Activated CD4-positive, alpha-beta T cell treated with anti-CD3 and anti-CD28 coated beads, Interleukin-2, Interleukin-6, amounts not matched to agents 100 ng/mL and 50 ng/mL, durations not matched to agents 16 hours and 8 hours (primary cell): Measurements from ENCODE around the gene GLRX3.

Experiments
- DNase-seq: peaks from one replicate; pipeline ENCODE4 v3.0.0-alpha.2; 2020

GLRX3 gene

GRCh38 chr10:130213286-130214080 is 77.3 kb downstream of the GLRX3 start:
- DNase-seq: no peak

- DNase-seq: no peak
These were observed 78.2 kb downstream of the GLRX3 start for GRCh38 chr10:130214431-130214830.

- no peak for DNase-seq
These were observed 79.2 kb downstream of the GLRX3 start for GRCh38 chr10:130215151-130215930.

GRCh38 chr10:130215931-130216231 is 79.7 kb downstream of the GLRX3 start:
- no peak for DNase-seq

DNA sequence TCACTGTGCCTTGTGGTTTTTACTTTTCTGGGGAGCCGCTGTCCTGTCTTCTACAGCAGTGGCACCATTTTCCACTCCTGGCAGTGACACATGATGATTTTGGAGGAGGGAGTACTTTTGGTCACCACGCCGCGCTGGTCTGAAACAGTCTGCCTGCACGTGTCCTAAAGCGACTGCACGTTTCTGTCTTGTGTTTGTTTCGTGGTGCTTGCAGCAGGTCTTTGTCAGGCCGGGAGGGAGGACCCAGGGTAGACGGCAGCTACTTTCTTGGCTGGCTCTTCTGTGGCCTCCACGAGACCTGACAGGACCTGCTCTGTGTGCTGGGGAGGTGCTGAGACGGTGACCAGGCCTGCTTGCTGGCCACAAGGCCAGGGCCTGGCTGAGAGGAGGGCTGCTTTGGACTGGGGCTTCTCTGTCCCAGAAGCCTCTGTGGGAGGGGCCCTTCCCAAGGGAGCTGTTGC is 82.0 kb downstream of the GLRX3 start:
- no peak for DNase-seq

GRCh38 chr10:130218936-130219335 is 82.7 kb downstream of the GLRX3 start:
- no peak for DNase-seq

DNA sequence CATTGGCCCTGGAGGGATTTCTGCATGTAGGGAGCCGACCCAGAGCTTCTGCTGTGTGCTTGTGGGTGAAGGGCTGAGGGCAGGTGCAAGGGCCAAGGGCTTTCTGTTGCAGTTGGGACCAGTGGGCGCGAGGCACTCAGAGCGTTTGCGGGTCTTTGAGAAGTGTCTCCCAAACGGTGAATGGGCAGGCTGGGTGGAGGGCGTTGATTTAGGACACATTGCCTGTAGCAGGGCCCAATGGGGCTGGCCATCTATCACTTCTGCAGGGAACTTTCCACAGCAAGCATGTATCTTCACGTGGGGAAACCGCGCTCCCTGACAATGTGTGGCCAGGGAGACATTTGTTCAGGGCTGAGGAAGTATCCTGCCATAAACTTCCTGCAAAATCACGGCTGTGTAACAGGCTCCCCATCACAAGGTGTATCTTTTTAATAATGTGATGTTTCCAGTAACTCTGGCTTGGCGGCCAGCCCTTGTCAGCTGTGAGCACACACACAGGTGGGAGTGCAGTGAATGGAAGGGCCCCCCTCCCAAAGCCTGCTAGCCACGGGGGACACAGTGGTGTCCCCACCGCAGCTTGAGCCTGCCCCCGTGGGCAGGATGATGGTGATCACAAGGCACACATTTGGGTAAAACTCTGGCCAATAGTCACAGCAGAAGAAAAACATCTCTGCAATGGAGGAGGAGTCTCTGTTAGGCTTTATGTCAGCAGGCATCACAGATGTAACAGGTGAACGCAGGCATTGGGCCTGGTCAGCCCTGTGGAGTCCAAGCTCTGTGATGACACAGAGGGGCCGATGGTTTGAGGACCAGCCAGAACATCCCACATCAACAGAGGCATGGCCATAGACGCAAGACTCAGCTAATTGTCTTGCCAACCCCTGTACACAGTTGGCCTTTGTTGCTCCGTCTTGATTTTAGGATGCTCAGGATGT is 84.3 kb downstream of the GLRX3 start:
- DNase-seq: no peak

DNA sequence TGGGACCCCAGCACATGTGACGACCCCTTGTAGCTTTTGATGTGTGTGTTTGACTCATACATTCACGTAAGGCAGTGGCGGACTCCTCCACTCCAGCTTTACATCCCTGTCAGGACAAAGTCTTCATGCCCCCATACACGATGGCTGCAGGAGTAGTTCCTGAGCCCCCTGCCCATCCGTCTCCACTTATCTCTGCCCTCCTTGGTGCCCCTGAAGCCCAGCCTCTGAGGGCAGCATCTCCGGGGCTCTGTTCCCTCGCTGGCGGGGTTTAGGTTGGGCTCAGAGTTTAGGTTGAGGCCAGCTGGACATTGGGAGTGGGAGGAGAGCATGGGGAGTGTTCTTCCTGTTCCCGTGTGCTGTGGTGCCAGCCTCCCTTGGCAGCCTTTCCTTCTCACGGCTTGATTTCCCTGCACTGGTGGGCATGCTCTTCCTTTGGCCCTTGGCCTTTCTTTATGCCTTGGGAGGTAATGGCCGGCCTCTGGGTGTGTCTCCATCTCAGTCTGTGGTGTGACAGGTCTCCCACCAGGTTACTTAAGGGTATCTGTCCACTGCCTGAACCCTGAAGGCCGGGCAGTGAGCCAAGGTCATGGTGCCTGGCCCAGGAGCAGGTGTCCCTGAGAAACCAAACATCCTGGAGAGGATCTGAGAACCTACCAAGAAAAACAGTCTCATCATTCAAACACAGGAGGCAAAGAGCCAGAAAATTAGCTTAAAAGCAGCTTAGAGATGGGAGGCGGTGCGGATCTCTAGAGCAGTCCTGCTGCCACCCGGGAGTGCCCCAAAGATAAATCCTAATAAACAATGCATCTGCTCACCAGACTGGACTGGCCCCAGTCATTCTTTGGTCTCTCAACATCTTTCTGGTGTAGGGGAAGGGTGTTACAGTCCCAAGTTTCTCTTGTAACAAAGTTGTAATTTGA is 85.5 kb downstream of the GLRX3 start:
- DNase-seq: no peak

- DNase-seq: no peak
These were observed 86.2 kb downstream of the GLRX3 start for GRCh38 chr10:130222381-130222780.

DNA sequence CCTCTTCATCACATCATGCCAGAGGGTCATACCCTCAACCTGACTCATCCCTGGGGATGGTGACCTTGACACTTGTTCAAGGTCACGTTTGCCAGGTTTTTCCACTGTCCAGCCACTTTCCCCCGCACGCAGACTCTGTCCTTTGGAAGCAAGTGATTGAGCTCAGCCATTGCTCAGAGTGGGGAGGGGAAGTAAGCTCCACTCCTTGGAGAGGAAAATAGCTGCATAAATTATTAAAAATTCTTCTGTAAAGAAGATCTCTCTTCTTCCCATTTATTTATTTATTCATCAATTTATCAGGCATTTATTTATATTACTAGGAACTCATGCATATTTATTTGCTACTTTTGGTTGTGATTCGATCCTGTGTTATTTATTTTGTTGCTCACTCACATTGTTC is 88.0 kb downstream of the GLRX3 start:
- no peak for DNase-seq

- no peak for DNase-seq
These were observed 89.8 kb downstream of the GLRX3 start for GRCh38 chr10:130226012-130226411.

- DNase-seq: no peak
These were observed 91.7 kb downstream of the GLRX3 start for GRCh38 chr10:130227883-130228282.
